ENCODE measurements around the gene NDUFB5. TPM values are rescaled to one million over a fixed set of nuclear protein-coding genes. Genes with fewer than 3 reads are reported as not detected.

NDUFB5 gene
- polyA plus RNA-seq, 1 experiment = 80.0 TPM

- no peak overlapping the region for H3K27ac ChIP-seq (ENCODE audit: low read depth, low read length)
- no peaks in the 10 kb centered on the region for H3K9me3 ChIP-seq (ENCODE audit: control insufficient read depth, insufficient read depth, low read length)
- no peaks in the 10 kb centered on the region for H3K27me3 ChIP-seq (ENCODE audit: control insufficient read depth, insufficient read depth, low read length)
- ChIA-PET POLR2A (no interaction called here), CTCF (interaction anchor here (0.7 kb wide), 1 partner anchor 59 kb away, joined by 3 read pairs; no protein-coding TSS in a partner anchor)
- H3K4me3 ChIP-seq (ENCODE audit: low read depth, low read length) = no peak overlapping the region
- DNase-seq (ENCODE audit: low read depth, low spot score) = no peak
- no peak for TF ChIP-seq CTCF (IDR thresholded peaks at IDR 0.05; ENCODE audit: low read depth, low read length)
Measured at GRCh38 chr3:179590669-179591068, 13.9 kb upstream of the NDUFB5 start.

- POLR2A ChIA-PET = no interaction called here
- CTCF ChIA-PET = interaction anchor here (0.7 kb wide), 1 partner anchor 58 kb away, joined by 3 read pairs; no protein-coding TSS in a partner anchor
- Histone ChIP-seq H3K27ac (ENCODE audit: low read depth, low read length) (peak overlapping the region; percentile 3), H3K27me3 (ENCODE audit: control insufficient read depth, insufficient read depth, low read length) (no peaks in the 10 kb centered on the region), H3K4me3 (ENCODE audit: low read depth, low read length) (no peak overlapping the region), H3K9me3 (ENCODE audit: control insufficient read depth, insufficient read depth, low read length) (no peaks in the 10 kb centered on the region)
- no peak for DNase-seq (ENCODE audit: low read depth, low spot score)
- no peak for TF ChIP-seq CTCF (IDR thresholded peaks at IDR 0.05; ENCODE audit: low read depth, low read length)
Measured at GRCh38 chr3:179591313-179591712, 13.3 kb upstream of the NDUFB5 start.

- Histone ChIP-seq H3K27ac (ENCODE audit: low read depth, low read length) (no peak overlapping the region), H3K27me3 (ENCODE audit: control insufficient read depth, insufficient read depth, low read length) (no peaks in the 10 kb centered on the region), H3K4me3 (ENCODE audit: low read depth, low read length) (no peak overlapping the region), H3K9me3 (ENCODE audit: control insufficient read depth, insufficient read depth, low read length) (no peaks in the 10 kb centered on the region)
- CTCF ChIA-PET = interaction anchor here (0.7 to 0.8 kb wide), 2 partner anchors 50 to 56 kb away, joined by 3 to 4 read pairs; no protein-coding TSS in a partner anchor
- POLR2A ChIA-PET = no interaction called here
- TF ChIP-seq CTCF (IDR thresholded peaks at IDR 0.05; ENCODE audit: low read depth, low read length) = no peak
- no peak for DNase-seq (ENCODE audit: low read depth, low spot score)
Measured at GRCh38 chr3:179599531-179599930, 5.1 kb upstream of the NDUFB5 start.

- no peaks in the 10 kb centered on the region for H3K9me3 ChIP-seq (ENCODE audit: control insufficient read depth, insufficient read depth, low read length)
- H3K27ac ChIP-seq (ENCODE audit: low read depth, low read length) = no peak overlapping the region
- H3K27me3 ChIP-seq (ENCODE audit: control insufficient read depth, insufficient read depth, low read length) = no peaks in the 10 kb centered on the region
- no peak for TF ChIP-seq CTCF (IDR thresholded peaks at IDR 0.05; ENCODE audit: low read depth, low read length)
- no peak for DNase-seq (ENCODE audit: low read depth, low spot score)
- ChIA-PET POLR2A (no interaction called here), CTCF (interaction anchor here (0.7 kb wide), 1 partner anchor 1198 kb away, joined by 3 read pairs; no protein-coding TSS in a partner anchor)
- peak overlapping the region; percentile 93 for H3K4me3 ChIP-seq (ENCODE audit: low read depth, low read length)
Measured at GRCh38 chr3:179603321-179603720, 1.3 kb upstream of the NDUFB5 start.

GRCh38 chr3:179603831-179604230 is 763 bp upstream of the NDUFB5 start:
- no peaks in the 10 kb centered on the region for H3K9me3 ChIP-seq (ENCODE audit: control insufficient read depth, insufficient read depth, low read length)
- DNase-seq (ENCODE audit: low read depth, low spot score) = no peak
- peak overlapping the region; percentile 85 for H3K27ac ChIP-seq (ENCODE audit: low read depth, low read length)
- POLR2A ChIA-PET = no interaction called here
- H3K4me3 ChIP-seq (ENCODE audit: low read depth, low read length) = peak overlapping the region; percentile 93
- H3K27me3 ChIP-seq (ENCODE audit: control insufficient read depth, insufficient read depth, low read length) = no peaks in the 10 kb centered on the region
- CTCF ChIA-PET = interaction anchor here (0.7 kb wide), 1 partner anchor 1199 kb away, joined by 3 read pairs; no protein-coding TSS in a partner anchor
- no peak for TF ChIP-seq CTCF (IDR thresholded peaks at IDR 0.05; ENCODE audit: low read depth, low read length)

Data from AG04450 (cell line).